GM12872 (cell line): ENCODE results near the gene TMEM200A.

ENCODE experiments used
- CTCF ChIP-seq: IDR thresholded peaks from 3 replicates; pipeline ENCODE4 v1.5.1; 2011; ENCODE audit warnings: low read depth, mild to moderate bottlenecking, low read length, moderate library complexity; ENCODE audit not compliant: insufficient read depth

Gene TMEM200A

GRCh38 chr6:130424710-130425109 lies 58.9 kb downstream of the TMEM200A start:
- TF ChIP-seq CTCF, result no peak

- TF ChIP-seq CTCF, result no peak
Measured at GRCh38 chr6:130425537-130425936, 59.7 kb downstream of the TMEM200A start.

GRCh38 chr6:130426066-130426721 lies 60.4 kb downstream of the TMEM200A start:
- no peak for TF ChIP-seq CTCF

GRCh38 chr6:130431346-130431852 lies 65.6 kb downstream of the TMEM200A start:
- TF ChIP-seq CTCF, result no peak

- TF ChIP-seq CTCF, result no peak
Measured at GRCh38 chr6:130432838-130433237, 67.0 kb downstream of the TMEM200A start.

GRCh38 chr6:130434174-130434873 lies 68.5 kb downstream of the TMEM200A start:
- no peak for TF ChIP-seq CTCF

- no peak for TF ChIP-seq CTCF
Measured at GRCh38 chr6:130435181-130435580, 69.4 kb downstream of the TMEM200A start.
